ENCODE results near the gene NAV2.

- TF ChIP-seq POLR2A (IDR thresholded peaks at IDR 0.05; ENCODE audit: low read length) (no peak), GATA1 (IDR thresholded peaks at IDR 0.05; ENCODE audit: low read depth, low read length) (no peak)
These were observed 334.6 kb downstream of the NAV2 start for GRCh38 chr11:20047006-20047768.

Measured in erythroblast (primary cell).